RWPE2 (cell line): ENCODE results near the gene UBR7.
A peak's percentile ranks its signal among the peaks of the same experiment; 100 is the strongest.

Source experiments
- ATAC-seq: fragments of 200-7000 bp; cut with Tn5 transposase; 3 replicates; pipeline ENCODE4 v1.9.1; 2021; ENCODE audit warnings: low read depth
- DNase-seq: peaks from one replicate; pipeline ENCODE4 v3.0.0-alpha.2; 2020; ENCODE audit warnings: low spot score
- H3K27ac ChIP-seq: fragments of 450-650 bp; 2 replicates; pipeline ENCODE4 v1.5.1; 2017; ENCODE audit warnings: mild to moderate bottlenecking; ENCODE audit not compliant: poor library complexity, severe bottlenecking
- H3K27me3 ChIP-seq: fragments of 250-450 bp; sonication (Bioruptor Pico); 2 replicates; pipeline ENCODE4 v1.5.1; 2021; ENCODE audit warnings: mild to moderate bottlenecking, moderate library complexity; ENCODE audit not compliant: insufficient read depth, poor library complexity, severe bottlenecking
- H3K36me3 ChIP-seq: fragments of 250-450 bp; sonication (Bioruptor Pico); 2 replicates; pipeline ENCODE4 v1.5.1; 2020; ENCODE audit warnings: low read depth, mild to moderate bottlenecking, moderate library complexity
- H3K4me1 ChIP-seq: fragments of 250-450 bp; sonication (Bioruptor Pico); 2 replicates; pipeline ENCODE4 v1.5.1; 2021; ENCODE audit warnings: mild to moderate bottlenecking, moderate library complexity; ENCODE audit not compliant: insufficient read depth, poor library complexity, severe bottlenecking
- H3K4me3 ChIP-seq: fragments of 250-450 bp; sonication (Bioruptor Pico); 2 replicates; pipeline ENCODE4 v1.5.1; 2021; ENCODE audit warnings: mild to moderate bottlenecking, moderate library complexity; ENCODE audit not compliant: severe bottlenecking
- H3K9me3 ChIP-seq: fragments of 250-450 bp; sonication (Bioruptor Pico); 2 replicates; pipeline ENCODE4 v1.5.1; 2021; ENCODE audit warnings: mild to moderate bottlenecking, moderate library complexity; ENCODE audit not compliant: severe bottlenecking
- CTCF ChIP-seq: fragments of 450-650 bp; IDR thresholded peaks from one replicate; pipeline ENCODE4 v1.5.1; 2017; ENCODE audit warnings: mild to moderate bottlenecking, moderate library complexity; ENCODE audit not compliant: poor library complexity, severe bottlenecking

The UBR7 gene

GRCh38 chr14:93200553-93200952, 6.5 kb upstream of the UBR7 start:
- no peak overlapping the region for H3K27ac ChIP-seq
- no peaks in the 10 kb centered on the region for H3K4me1 ChIP-seq
- DNase-seq (no peak), ATAC-seq (no peak)
- H3K9me3 ChIP-seq = no peaks in the 10 kb centered on the region
- TF ChIP-seq CTCF = no peak
- peaks cover 14% of the 10 kb centered on the region; the same call in 1 of the 2 replicates for H3K36me3 ChIP-seq
- no peaks in the 10 kb centered on the region for H3K27me3 ChIP-seq
- H3K4me3 ChIP-seq = no peak overlapping the region

- H3K9me3 ChIP-seq = no peaks in the 10 kb centered on the region
- H3K4me1 ChIP-seq = no peaks in the 10 kb centered on the region
- no peak overlapping the region for H3K27ac ChIP-seq
- DNase-seq (no peak), ATAC-seq (no peak)
- H3K36me3 ChIP-seq = peaks cover 14% of the 10 kb centered on the region; the same call in 1 of the 2 replicates
- no peak overlapping the region for H3K4me3 ChIP-seq
- H3K27me3 ChIP-seq = no peaks in the 10 kb centered on the region
- no peak for TF ChIP-seq CTCF
These were observed 5.8 kb upstream of the UBR7 start for GRCh38 chr14:93201155-93201704.

GRCh38 chr14:93207468-93208308, 632 bp downstream of the UBR7 start:
- peak; percentile 60 for ATAC-seq
- Histone ChIP-seq H3K4me1 (no peaks in the 10 kb centered on the region), H3K27ac (peak overlapping the region; percentile 61), H3K9me3 (no peaks in the 10 kb centered on the region), H3K4me3 (peak overlapping the region; percentile 63), H3K27me3 (no peaks in the 10 kb centered on the region), H3K36me3 (peaks cover 50% of the 10 kb centered on the region)
- TF ChIP-seq CTCF = peak; percentile 88
- peak; percentile 78 for DNase-seq

GRCh38 chr14:93212432-93212831, 5.4 kb downstream of the UBR7 start:
- no peaks in the 10 kb centered on the region for H3K9me3 ChIP-seq
- no peaks in the 10 kb centered on the region for H3K27me3 ChIP-seq
- H3K4me1 ChIP-seq = no peaks in the 10 kb centered on the region
- no peak for TF ChIP-seq CTCF
- DNase-seq (no peak), ATAC-seq (no peak)
- H3K36me3 ChIP-seq = peaks cover 82% of the 10 kb centered on the region
- no peak overlapping the region for H3K4me3 ChIP-seq
- H3K27ac ChIP-seq = no peak overlapping the region

GRCh38 chr14:93214598-93214997, 7.5 kb downstream of the UBR7 start:
- no peaks in the 10 kb centered on the region for H3K27me3 ChIP-seq
- no peaks in the 10 kb centered on the region for H3K9me3 ChIP-seq
- DNase-seq = no peak
- no peak overlapping the region for H3K4me3 ChIP-seq
- H3K36me3 ChIP-seq = peaks cover 96% of the 10 kb centered on the region
- H3K4me1 ChIP-seq = no peaks in the 10 kb centered on the region
- no peak overlapping the region for H3K27ac ChIP-seq
- no peak for ATAC-seq
- no peak for TF ChIP-seq CTCF
